GM21526 (cell line): ENCODE measurements around the gene MED13.

Experiments used
- ATAC-seq: cut with Tn5 transposase; IDR thresholded peaks from one replicate; pipeline ENCODE4 v1.9.1; 2021; ENCODE audit warnings: moderate library complexity; ENCODE audit not compliant: unreplicated experiment, low FRiP score

Gene MED13

GRCh38 chr17:62064791-62065563 is at the start of gene MED13:
Gene MED13 (minus strand): TSS chr17:62065278. CDS start chr17:62065205, 73 bp downstream.
- ATAC-seq, result peak; percentile 2

GRCh38 chr17:62112229-62112628 is 47.2 kb upstream of the MED13 start:
- ATAC-seq, result no peak

GRCh38 chr17:62111562-62112171 is 46.6 kb upstream of the MED13 start:
- ATAC-seq, result no peak

- ATAC-seq, result no peak
Measured at GRCh38 chr17:62110923-62111484, 45.9 kb upstream of the MED13 start.

- ATAC-seq, result no peak
Measured at GRCh38 chr17:62109924-62110323, 44.8 kb upstream of the MED13 start.

GRCh38 chr17:62109378-62109902 is 44.4 kb upstream of the MED13 start:
- ATAC-seq, result peak; percentile 97

GRCh38 chr17:62105861-62106260 is 40.8 kb upstream of the MED13 start:
- no peak for ATAC-seq

GRCh38 chr17:62105357-62105756 is 40.3 kb upstream of the MED13 start:
- no peak for ATAC-seq

GRCh38 chr17:62101515-62101914 is 36.4 kb upstream of the MED13 start:
- no peak for ATAC-seq

GRCh38 chr17:62101090-62101489 is 36.0 kb upstream of the MED13 start:
- ATAC-seq, result no peak

- ATAC-seq, result no peak
Measured at GRCh38 chr17:62100055-62100454, 35.0 kb upstream of the MED13 start.

- no peak for ATAC-seq
Measured at GRCh38 chr17:62099532-62099931, 34.5 kb upstream of the MED13 start.

GRCh38 chr17:62098623-62099231 is 33.6 kb upstream of the MED13 start:
- peak; percentile 81 for ATAC-seq

- ATAC-seq, result no peak
Measured at GRCh38 chr17:62096401-62096670, 31.3 kb upstream of the MED13 start.

GRCh38 chr17:62094175-62094574 is 29.1 kb upstream of the MED13 start:
- ATAC-seq, result no peak

- ATAC-seq, result peak; percentile 91
Measured at GRCh38 chr17:62093188-62094155, 28.4 kb upstream of the MED13 start.

- ATAC-seq, result no peak
Measured at GRCh38 chr17:62092784-62093183, 27.7 kb upstream of the MED13 start.

- ATAC-seq, result no peak
Measured at GRCh38 chr17:62091804-62092203, 26.7 kb upstream of the MED13 start.

- no peak for ATAC-seq
Measured at GRCh38 chr17:62090868-62091267, 25.8 kb upstream of the MED13 start.
